ENCODE measurements around the gene OR3A3. TPM values are rescaled to one million over a fixed set of nuclear protein-coding genes. Genes with fewer than 3 reads are reported as not detected.
"Not testable (repeated sequence)": the region's sequence is repeated elsewhere in the genome, so short reads cannot be mapped to it uniquely, and the experiment has no call there.

The OR3A3 gene
- total RNA-seq, 1 experiment from 2014 or later = not detected

- DNase-seq = no peak
- Histone ChIP-seq H3K4me3 (no peak overlapping the region), H3K36me3 (no peaks in the 10 kb centered on the region), H3K9me3 (no peaks in the 10 kb centered on the region), H3K27me3 (no peaks in the 10 kb centered on the region)
Observed at GRCh38 chr17:3447625-3448024, 36.5 kb downstream of the OR3A3 start.

- H3K9me3 ChIP-seq = no peaks in the 10 kb centered on the region
- no peak for DNase-seq
- H3K36me3 ChIP-seq = no peaks in the 10 kb centered on the region
Observed at GRCh38 chr17:3448059-3448665, 37.0 kb downstream of the OR3A3 start.

GRCh38 chr17:3466355-3466754 is 55.2 kb downstream of the OR3A3 start:
- not testable (repeated sequence) for H3K36me3 ChIP-seq

More at GRCh38 chr17:3448059-3448665, 37.0 kb downstream of the OR3A3 start:
- Histone ChIP-seq H3K4me3 (no peak overlapping the region), H3K27me3 (no peaks in the 10 kb centered on the region)

GRCh38 chr17:3469529-3469928 is 58.4 kb downstream of the OR3A3 start:
- Histone ChIP-seq H3K36me3 (no peaks in the 10 kb centered on the region), H3K4me3 (no peak overlapping the region), H3K27me3 (no peaks in the 10 kb centered on the region), H3K9me3 (no peaks in the 10 kb centered on the region)
- no peak for DNase-seq

More at GRCh38 chr17:3466355-3466754, 55.2 kb downstream of the OR3A3 start:
- not testable (repeated sequence) for H3K9me3 ChIP-seq, H3K27me3 ChIP-seq, DNase-seq, H3K4me3 ChIP-seq

GRCh38 chr17:3471599-3471998 is 60.4 kb downstream of the OR3A3 start, which contains the start of gene SPATA22:
Gene SPATA22 (minus strand): TSS chr17:3471819. CDS start chr17:3469325, 2,494 bp downstream.
- DNase-seq = no peak
- Histone ChIP-seq H3K9me3 (no peaks in the 10 kb centered on the region), H3K4me3 (no peak within 1 kb of the TSS), H3K36me3 (no peaks in the 10 kb centered on the region), H3K27me3 (no peaks in the 10 kb centered on the region)

- Histone ChIP-seq H3K9me3 (no peaks in the 10 kb centered on the region), H3K36me3 (no peaks in the 10 kb centered on the region), H3K27me3 (no peaks in the 10 kb centered on the region), H3K4me3 (no peak overlapping the region)
- no peak for DNase-seq
Observed at GRCh38 chr17:3472137-3472536, 61.0 kb downstream of the OR3A3 start.

Other genes with a start within 250 kb of the OR3A3 start
- gene OR1A2, start 213.9 kb upstream of the OR3A3 start, total RNA-seq (2014; rRNA removed; shearing (Covaris generic); ENCODE audit: low replicate concordance) = not detected in 2 replicates
- not detected in 2 replicates for gene OR1A1, start 203.7 kb upstream of the OR3A3 start, total RNA-seq (2014; rRNA removed; shearing (Covaris generic); ENCODE audit: low replicate concordance)
- not detected in 2 replicates for gene OR3A1, start 113.0 kb upstream of the OR3A3 start, total RNA-seq (2014; rRNA removed; shearing (Covaris generic); ENCODE audit: low replicate concordance)
- not detected in 2 replicates for gene OR3A2, start 25.1 kb upstream of the OR3A3 start, total RNA-seq (2014; rRNA removed; shearing (Covaris generic); ENCODE audit: low replicate concordance)
- not detected in 2 replicates for gene OR1E1, start 13.0 kb upstream of the OR3A3 start, total RNA-seq (2014; rRNA removed; shearing (Covaris generic); ENCODE audit: low replicate concordance)
- not detected in 2 replicates for gene OR1E2, start 22.5 kb downstream of the OR3A3 start, total RNA-seq (2014; rRNA removed; shearing (Covaris generic); ENCODE audit: low replicate concordance)
- gene SPATA22, start 60.4 kb downstream of the OR3A3 start, total RNA-seq (2014; rRNA removed; shearing (Covaris generic); ENCODE audit: low replicate concordance) = not detected in 2 replicates
- 0.30 TPM in 1 of 2 replicates, not detected in the other for gene ASPA, start 64.6 kb downstream of the OR3A3 start, total RNA-seq (2014; rRNA removed; shearing (Covaris generic); ENCODE audit: low replicate concordance)
- 0.07 TPM in 1 of 2 replicates, not detected in the other for gene TRPV3, start 146.4 kb downstream of the OR3A3 start, total RNA-seq (2014; rRNA removed; shearing (Covaris generic); ENCODE audit: low replicate concordance)
- gene TRPV1, start 198.0 kb downstream of the OR3A3 start, total RNA-seq (2014; rRNA removed; shearing (Covaris generic); ENCODE audit: low replicate concordance) = 0.10 TPM in 1 of 2 replicates, not detected in the other
- 2.9 and 3.8 TPM in 2 replicates for gene SHPK, start 224.9 kb downstream of the OR3A3 start, total RNA-seq (2014; rRNA removed; shearing (Covaris generic); ENCODE audit: low replicate concordance)
- gene CTNS, start 225.4 kb downstream of the OR3A3 start, total RNA-seq (2014; rRNA removed; shearing (Covaris generic); ENCODE audit: low replicate concordance) = 1.1 and 2.2 TPM in 2 replicates